IPS-18a (cell line): Measurements from ENCODE around the gene ANK2.
A peak's percentile ranks its signal among the peaks of the same experiment; 100 is the strongest.
"Not testable (repeated sequence)": the region's sequence is repeated elsewhere in the genome, so short reads cannot be mapped to it uniquely, and the experiment has no call there.

Source experiments
- H3K27ac ChIP-seq: one replicate; pipeline ENCODE4 v1.5.1; 2013; ENCODE audit warnings: low read length
- H3K27me3 ChIP-seq: one replicate; pipeline ENCODE4 v1.6.1; 2013; ENCODE audit warnings: mild to moderate bottlenecking, low read length; ENCODE audit not compliant: control insufficient read depth, insufficient read depth
- H3K36me3 ChIP-seq: one replicate; pipeline ENCODE4 v1.6.1; 2013; ENCODE audit warnings: low read depth, low read length; ENCODE audit not compliant: control insufficient read depth
- H3K4me1 ChIP-seq: one replicate; pipeline ENCODE4 v1.6.1; 2013; ENCODE audit warnings: low read depth, low read length; ENCODE audit not compliant: control insufficient read depth
- H3K4me3 ChIP-seq: one replicate; pipeline ENCODE4 v1.5.1; 2013; ENCODE audit warnings: low read length
- H3K9ac ChIP-seq: one replicate; pipeline ENCODE4 v1.6.1; 2013; ENCODE audit warnings: mild to moderate bottlenecking, low read length, moderate library complexity
- H3K9me3 ChIP-seq: one replicate; pipeline ENCODE4 v1.6.1; 2013; ENCODE audit warnings: low read depth, low read length; ENCODE audit not compliant: control insufficient read depth

Gene ANK2

GRCh38 chr4:113179091-113179490 lies 129.6 kb downstream of the ANK2 start:
- Histone ChIP-seq H3K4me3 (no peak overlapping the region), H3K4me1 (no peaks in the 10 kb centered on the region), H3K9ac (no peak overlapping the region)

GRCh38 chr4:113179996-113180395 lies 130.5 kb downstream of the ANK2 start:
- no peaks in the 10 kb centered on the region for H3K27me3 ChIP-seq
- no peaks in the 10 kb centered on the region for H3K9me3 ChIP-seq
- H3K9ac ChIP-seq, result no peak overlapping the region
- no peaks in the 10 kb centered on the region for H3K4me1 ChIP-seq
- no peak overlapping the region for H3K4me3 ChIP-seq
- H3K36me3 ChIP-seq, result no peaks in the 10 kb centered on the region
- no peak overlapping the region for H3K27ac ChIP-seq

More at GRCh38 chr4:113179091-113179490, 129.6 kb downstream of the ANK2 start:
- Histone ChIP-seq H3K27ac (no peak overlapping the region), H3K9me3 (no peaks in the 10 kb centered on the region), H3K27me3 (no peaks in the 10 kb centered on the region), H3K36me3 (no peaks in the 10 kb centered on the region)

DNA sequence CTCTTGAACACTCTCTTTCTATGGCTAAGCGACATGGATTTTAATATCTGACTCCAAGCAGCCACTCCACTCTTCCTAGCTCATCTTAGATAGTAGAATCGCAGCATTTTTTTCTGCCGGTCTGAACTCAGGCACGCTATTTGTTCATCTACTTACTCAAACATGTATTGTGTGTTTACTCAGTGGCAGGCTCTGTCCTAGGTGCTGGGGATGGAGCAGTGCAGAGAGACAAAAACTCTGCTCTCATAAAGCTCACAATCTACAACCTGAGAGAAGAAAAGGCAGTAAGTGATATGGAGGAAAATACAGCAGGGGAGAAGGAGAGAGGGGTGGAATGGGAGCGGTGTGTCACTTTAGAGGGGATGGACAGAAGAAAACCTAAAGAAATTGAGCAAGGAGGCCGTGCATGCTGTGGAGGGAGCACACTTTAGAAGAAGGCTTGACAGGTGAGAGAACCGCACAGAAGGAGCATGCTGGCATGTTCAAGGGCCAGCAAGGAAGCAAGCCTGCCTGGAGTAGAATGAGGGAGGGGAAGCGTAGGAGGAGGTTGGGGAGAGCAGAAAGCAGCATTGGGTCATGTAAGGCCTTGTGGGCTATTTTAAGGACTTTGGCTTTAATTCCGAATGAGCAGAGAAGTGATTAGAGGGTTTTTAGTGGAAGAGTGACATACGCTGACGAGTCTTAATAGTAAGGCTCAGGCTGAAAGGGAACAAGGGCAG lies 132.0 kb downstream of the ANK2 start:
- H3K27me3 ChIP-seq, result no peaks in the 10 kb centered on the region
- H3K4me3 ChIP-seq, result no peak overlapping the region
- H3K27ac ChIP-seq, result no peak overlapping the region
- H3K36me3 ChIP-seq, result no peaks in the 10 kb centered on the region
- no peaks in the 10 kb centered on the region for H3K9me3 ChIP-seq
- H3K4me1 ChIP-seq, result peaks cover under 1% of the 10 kb centered on the region
- H3K9ac ChIP-seq, result no peak overlapping the region

DNA sequence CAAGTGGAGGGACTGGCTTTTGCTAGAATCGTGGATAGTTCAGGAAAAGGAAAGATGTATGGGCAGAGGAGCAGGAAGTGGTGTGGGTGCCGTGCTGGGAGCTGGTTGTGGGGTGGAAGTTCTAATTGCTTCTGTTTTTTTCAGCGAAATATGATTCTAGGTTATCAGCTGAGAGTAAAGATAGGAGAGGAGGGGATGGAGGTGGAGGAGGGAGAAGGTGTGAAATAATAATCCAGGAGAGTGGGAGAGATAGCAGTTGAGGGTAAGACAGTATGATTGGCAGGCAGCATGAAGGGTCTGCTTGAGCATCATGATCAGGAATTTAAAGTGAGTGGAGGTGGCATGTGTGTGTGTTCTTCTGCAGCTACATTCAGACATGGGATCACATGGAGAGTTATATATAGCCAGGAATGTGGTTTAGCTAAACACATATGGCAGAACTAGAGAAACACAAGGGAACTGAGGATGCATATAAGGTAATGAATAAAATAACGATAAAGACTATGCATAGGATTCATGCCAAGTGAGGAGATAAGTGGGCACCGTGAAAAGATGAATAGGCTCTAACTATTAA lies 133.7 kb downstream of the ANK2 start:
- no peaks in the 10 kb centered on the region for H3K9me3 ChIP-seq
- H3K4me3 ChIP-seq, result no peak overlapping the region
- H3K27ac ChIP-seq, result no peak overlapping the region
- no peaks in the 10 kb centered on the region for H3K27me3 ChIP-seq
- peaks cover 5% of the 10 kb centered on the region for H3K4me1 ChIP-seq
- no peak overlapping the region for H3K9ac ChIP-seq
- H3K36me3 ChIP-seq, result no peaks in the 10 kb centered on the region

GRCh38 chr4:113186220-113186619 lies 136.8 kb downstream of the ANK2 start:
- not testable (repeated sequence) for H3K27me3 ChIP-seq, H3K9me3 ChIP-seq, H3K27ac ChIP-seq, H3K9ac ChIP-seq, H3K36me3 ChIP-seq, H3K4me3 ChIP-seq
- H3K4me1 ChIP-seq, result peaks cover 16% of the 10 kb centered on the region

DNA sequence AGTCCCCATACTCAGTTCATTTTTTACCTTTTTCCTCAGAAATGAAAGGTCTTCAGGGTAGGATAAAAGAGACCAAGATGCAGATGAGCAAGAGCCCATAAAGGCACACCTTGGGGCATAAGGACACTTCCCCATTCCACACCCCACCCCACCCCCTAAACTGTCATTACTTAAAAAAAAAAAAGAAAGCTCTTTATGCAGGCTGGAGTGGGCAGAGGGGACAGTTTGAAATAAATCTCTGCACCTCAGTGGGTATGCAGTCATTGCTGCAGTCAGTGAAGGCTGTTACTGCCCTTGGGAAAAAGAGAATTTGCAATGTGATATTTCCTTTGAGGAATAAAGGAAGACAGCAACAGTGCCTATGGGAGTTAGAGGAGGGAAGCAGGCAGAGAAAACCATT lies 137.5 kb downstream of the ANK2 start:
- Histone ChIP-seq H3K4me3 (no peak overlapping the region), H3K27ac (no peak overlapping the region), H3K27me3 (no peaks in the 10 kb centered on the region), H3K9me3 (no peaks in the 10 kb centered on the region), H3K9ac (no peak overlapping the region), H3K36me3 (no peaks in the 10 kb centered on the region), H3K4me1 (peaks cover 16% of the 10 kb centered on the region)

DNA sequence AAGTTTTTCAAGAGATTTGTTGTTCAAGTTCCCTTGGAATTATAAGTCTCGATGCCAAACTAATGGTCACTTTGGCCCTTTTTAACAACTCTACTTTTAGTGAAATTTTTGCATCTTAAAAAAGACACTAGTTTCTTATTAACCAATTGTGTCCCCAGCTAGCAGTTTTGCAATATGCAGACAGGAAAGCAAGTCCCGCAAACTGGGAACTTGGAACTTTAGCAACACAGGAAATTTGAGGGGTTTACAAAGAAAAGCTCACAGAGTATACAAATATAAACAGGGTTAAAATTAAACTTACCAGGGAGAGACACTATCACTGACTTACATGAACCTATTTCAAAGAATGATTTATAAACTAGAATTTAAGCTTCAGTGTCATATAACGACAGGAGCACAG lies 137.9 kb downstream of the ANK2 start:
- Histone ChIP-seq H3K4me1 (peaks cover 16% of the 10 kb centered on the region), H3K9ac (no peak overlapping the region), H3K36me3 (no peaks in the 10 kb centered on the region), H3K4me3 (no peak overlapping the region), H3K27ac (no peak overlapping the region), H3K27me3 (no peaks in the 10 kb centered on the region), H3K9me3 (no peaks in the 10 kb centered on the region)

- no peaks in the 10 kb centered on the region for H3K9me3 ChIP-seq
- H3K27ac ChIP-seq, result no peak overlapping the region
- H3K4me3 ChIP-seq, result no peak overlapping the region
- H3K27me3 ChIP-seq, result no peaks in the 10 kb centered on the region
- H3K9ac ChIP-seq, result no peak overlapping the region
- H3K36me3 ChIP-seq, result no peaks in the 10 kb centered on the region
- peaks cover 16% of the 10 kb centered on the region for H3K4me1 ChIP-seq
These were observed 140.1 kb downstream of the ANK2 start for GRCh38 chr4:113189546-113189945.

DNA sequence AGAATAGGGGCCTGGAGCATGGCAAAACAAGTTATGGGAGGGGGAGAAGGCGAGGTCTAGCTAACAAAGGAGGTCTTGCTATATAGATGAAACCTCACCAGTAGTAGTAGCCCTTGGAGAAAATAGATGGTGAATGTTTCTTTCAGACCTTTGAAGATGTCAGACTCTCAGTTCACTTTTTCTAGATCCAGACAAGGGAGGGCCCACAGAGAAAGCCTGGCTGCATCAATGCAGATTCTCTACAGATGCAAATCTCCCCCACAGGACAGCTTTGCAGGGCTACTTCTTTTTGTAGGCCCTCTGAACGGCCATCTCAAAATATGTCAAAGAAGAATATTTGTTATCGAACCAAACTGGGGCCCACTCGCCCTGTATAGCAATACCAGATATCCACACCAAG lies 159.7 kb downstream of the ANK2 start:
- H3K27ac ChIP-seq, result peak overlapping the region; percentile 61
- peaks cover 23% of the 10 kb centered on the region for H3K4me1 ChIP-seq
- no peaks in the 10 kb centered on the region for H3K9me3 ChIP-seq
- H3K9ac ChIP-seq, result no peak overlapping the region
- no peaks in the 10 kb centered on the region for H3K27me3 ChIP-seq
- H3K36me3 ChIP-seq, result no peaks in the 10 kb centered on the region
- no peak overlapping the region for H3K4me3 ChIP-seq

GRCh38 chr4:113209652-113210320 lies 160.3 kb downstream of the ANK2 start:
- H3K9me3 ChIP-seq, result no peaks in the 10 kb centered on the region
- no peaks in the 10 kb centered on the region for H3K27me3 ChIP-seq
- peak overlapping the region; percentile 61 for H3K27ac ChIP-seq
- no peak overlapping the region for H3K4me3 ChIP-seq
- peaks cover 23% of the 10 kb centered on the region for H3K4me1 ChIP-seq
- no peak overlapping the region for H3K9ac ChIP-seq
- no peaks in the 10 kb centered on the region for H3K36me3 ChIP-seq

GRCh38 chr4:113212613-113213012 lies 163.2 kb downstream of the ANK2 start:
- H3K27ac ChIP-seq, result no peak overlapping the region
- H3K4me3 ChIP-seq, result no peak overlapping the region
- H3K27me3 ChIP-seq, result no peaks in the 10 kb centered on the region
- H3K9ac ChIP-seq, result no peak overlapping the region
- no peaks in the 10 kb centered on the region for H3K9me3 ChIP-seq
- H3K4me1 ChIP-seq, result peaks cover 23% of the 10 kb centered on the region
- H3K36me3 ChIP-seq, result no peaks in the 10 kb centered on the region

GRCh38 chr4:113221990-113222389 lies 172.5 kb downstream of the ANK2 start:
- Histone ChIP-seq H3K9me3 (no peaks in the 10 kb centered on the region), H3K4me3 (no peak overlapping the region), H3K9ac (no peak overlapping the region), H3K36me3 (no peaks in the 10 kb centered on the region), H3K4me1 (no peaks in the 10 kb centered on the region), H3K27me3 (no peaks in the 10 kb centered on the region), H3K27ac (no peak overlapping the region)
